NT2/D1 (cell line): Measurements from ENCODE around the gene JRKL.
"Not testable (repeated sequence)": the region's sequence is repeated elsewhere in the genome, so short reads cannot be mapped to it uniquely, and the experiment has no call there.

Source experiments
- SUZ12 ChIP-seq: IDR thresholded peaks from 2 replicates; pipeline ENCODE4 v1.6.1; 2011; ENCODE audit not compliant: insufficient read length, insufficient read depth; ENCODE audit errors: extremely low read depth
- YY1 ChIP-seq: IDR thresholded peaks from 2 replicates; pipeline ENCODE4 v1.6.1; 2011; ENCODE audit not compliant: insufficient read length, insufficient read depth

DNA sequence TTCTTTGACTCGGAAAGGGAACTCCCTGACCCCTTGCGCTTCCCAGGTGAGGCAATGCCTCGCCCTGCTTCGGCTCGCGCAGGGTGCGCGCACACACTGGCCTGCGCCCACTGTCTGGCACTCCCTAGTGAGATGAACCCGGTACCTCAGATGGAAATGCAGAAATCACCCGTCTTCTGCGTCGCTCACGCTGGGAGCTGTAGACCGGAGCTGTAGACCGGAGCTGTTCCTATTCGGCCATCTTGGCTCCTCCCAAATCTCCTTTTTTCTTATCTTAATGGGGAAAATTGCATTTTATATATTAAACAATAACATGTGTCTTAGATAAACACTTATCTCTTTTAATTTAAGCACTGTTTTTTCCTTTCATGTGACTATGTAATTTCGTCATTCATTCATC lies 21.6 kb downstream of the JRKL start:
- TF ChIP-seq YY1, SUZ12: not testable (repeated sequence)
